HUDEP-2 (cell line): Measurements from ENCODE around the gene SERINC5.
A peak's percentile ranks its signal among the peaks of the same experiment; 100 is the strongest.
"Not testable (repeated sequence)": the region's sequence is repeated elsewhere in the genome, so short reads cannot be mapped to it uniquely, and the experiment has no call there.

Source experiments
- DNase-seq, 76 experiments: peaks; one replicate each; lab custom pipeline; 2025; ENCODE audit not compliant: unreplicated experiment in 76 of 76; lab: John Stamatoyannopoulos, UW

Gene SERINC5

GRCh38 chr5:80111376-80111990 is 144.4 kb downstream of the SERINC5 start:
- not testable (repeated sequence) for DNase-seq

DNA sequence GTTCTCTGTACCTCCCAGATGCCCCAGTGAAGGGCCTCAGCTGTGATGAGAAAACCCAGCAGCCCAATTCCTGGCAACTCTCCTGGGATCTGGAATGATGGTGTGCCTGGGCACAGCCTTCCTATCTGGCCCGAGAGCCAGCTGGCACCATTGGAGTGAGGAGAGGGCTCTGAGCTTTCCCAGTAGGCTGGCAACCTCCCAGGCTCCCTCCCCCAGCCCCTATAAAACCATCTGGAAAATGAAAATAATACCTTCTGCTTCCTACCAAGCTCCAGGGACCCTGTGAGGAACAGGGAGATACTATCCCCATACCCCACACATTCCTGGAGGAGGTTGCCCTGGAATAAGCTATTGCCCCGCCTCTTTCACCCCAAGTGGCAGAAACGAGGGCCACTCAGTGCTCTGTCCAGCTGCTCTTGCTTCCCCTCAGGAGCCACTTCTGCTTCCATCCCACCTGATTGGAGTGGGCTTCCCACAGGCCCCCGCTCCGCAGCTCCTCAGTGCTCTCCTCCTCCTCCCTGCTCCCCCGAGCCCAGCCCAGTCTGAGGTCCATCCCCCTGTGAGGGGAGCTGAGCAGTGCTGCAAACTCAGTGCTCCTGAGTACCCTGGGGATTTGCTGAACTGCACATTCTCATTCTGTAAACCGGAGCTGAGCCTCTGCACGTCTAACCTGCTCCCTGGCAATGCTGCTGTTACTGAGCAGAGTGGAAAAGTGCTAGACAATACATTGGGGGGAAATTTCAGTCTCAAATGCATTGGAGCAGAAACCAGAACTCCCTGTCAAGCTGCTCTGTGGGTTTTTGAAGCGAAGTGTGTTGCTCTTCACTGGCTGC is 146.0 kb downstream of the SERINC5 start:
- DNase-seq = no peak

- no peak for DNase-seq
These were observed 148.9 kb downstream of the SERINC5 start for GRCh38 chr5:80106916-80107315.

DNA sequence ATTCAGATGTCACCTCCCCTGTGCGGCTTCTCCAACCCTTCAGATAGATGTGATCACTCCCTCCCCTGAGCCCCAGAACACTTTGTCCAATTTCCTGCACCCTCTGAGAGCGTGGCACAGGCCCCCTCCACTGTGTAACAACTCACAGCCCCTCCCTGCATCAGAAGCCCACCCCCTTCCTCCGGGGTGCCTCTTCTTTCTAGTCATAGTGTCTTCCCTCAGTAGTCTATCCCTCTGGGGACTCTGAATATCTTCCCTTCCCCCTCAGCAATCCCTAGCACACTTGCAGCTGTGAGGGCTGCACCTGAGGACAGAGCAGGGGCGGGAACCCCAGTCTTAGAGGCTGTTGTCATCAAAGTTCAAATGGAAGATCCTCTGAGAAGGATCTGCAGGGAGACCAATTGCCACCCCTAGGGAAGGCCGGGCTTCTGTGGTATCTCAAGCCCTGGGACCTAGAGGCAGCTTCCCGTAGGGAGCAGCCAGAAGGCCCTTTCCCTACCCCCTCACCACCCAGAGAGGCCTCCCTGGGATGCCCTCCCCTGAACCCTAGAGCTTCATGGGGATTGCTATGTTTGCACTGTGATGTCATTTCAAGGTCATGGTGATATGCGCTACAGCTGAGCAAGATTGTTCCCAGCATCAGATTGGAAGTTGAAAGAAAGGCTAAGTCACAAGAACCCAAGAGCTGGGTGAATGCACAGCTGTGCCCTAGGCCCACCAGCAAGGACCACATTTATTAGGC is 150.0 kb downstream of the SERINC5 start:
- DNase-seq = no peak

GRCh38 chr5:80103371-80103770 is 152.5 kb downstream of the SERINC5 start:
- DNase-seq = no peak

DNA sequence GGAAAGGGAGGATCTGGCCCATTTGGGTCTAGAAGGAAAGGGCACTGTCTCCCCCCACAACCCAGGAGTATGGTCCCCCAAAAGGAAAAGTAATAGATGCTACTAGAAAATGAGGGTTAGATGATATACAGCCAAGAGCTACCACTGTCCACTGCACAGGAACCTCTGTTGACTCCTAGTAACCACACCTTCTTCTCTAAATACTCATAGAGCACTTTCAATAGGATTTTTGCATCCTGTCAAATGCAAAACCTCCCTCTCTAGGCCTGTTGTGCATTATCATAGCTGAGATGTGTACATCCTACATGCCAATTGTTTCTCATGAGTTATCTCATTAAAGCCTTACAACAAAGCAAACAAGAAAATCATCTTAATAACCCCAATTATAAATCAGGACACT is 153.9 kb downstream of the SERINC5 start:
- no peak for DNase-seq

GRCh38 chr5:80097451-80097850 is 158.4 kb downstream of the SERINC5 start:
- no peak for DNase-seq

- DNase-seq = no peak
These were observed 161.6 kb downstream of the SERINC5 start for GRCh38 chr5:80094236-80094738.

GRCh38 chr5:80093796-80094195 is 162.1 kb downstream of the SERINC5 start:
- no peak for DNase-seq

GRCh38 chr5:80092486-80093107 is 163.3 kb downstream of the SERINC5 start:
- DNase-seq = no peak

DNA sequence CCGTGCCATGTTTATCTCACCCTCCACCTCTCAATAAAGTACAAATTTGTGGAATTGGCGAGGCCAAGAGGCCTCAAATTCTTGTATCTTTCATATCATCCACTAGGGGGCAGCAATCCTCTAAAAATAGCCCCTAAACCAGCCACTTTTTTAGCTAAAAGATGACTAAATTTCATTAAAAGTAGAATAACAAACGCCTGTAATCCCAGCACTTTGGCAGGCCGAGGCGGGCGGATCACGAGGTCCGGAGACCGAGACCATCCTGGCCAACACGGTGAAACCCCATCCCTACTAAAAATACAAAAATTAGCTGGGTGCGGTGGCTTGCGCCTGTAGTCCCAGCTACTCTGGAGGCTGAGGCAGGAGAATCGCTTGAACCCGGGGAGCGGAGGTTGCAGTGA is 164.1 kb downstream of the SERINC5 start:
- peak in 31 of 76 experiments; percentile 2 to 59 (median 31) for DNase-seq

GRCh38 chr5:80090884-80091166 is 165.0 kb downstream of the SERINC5 start:
- DNase-seq = no peak

DNA sequence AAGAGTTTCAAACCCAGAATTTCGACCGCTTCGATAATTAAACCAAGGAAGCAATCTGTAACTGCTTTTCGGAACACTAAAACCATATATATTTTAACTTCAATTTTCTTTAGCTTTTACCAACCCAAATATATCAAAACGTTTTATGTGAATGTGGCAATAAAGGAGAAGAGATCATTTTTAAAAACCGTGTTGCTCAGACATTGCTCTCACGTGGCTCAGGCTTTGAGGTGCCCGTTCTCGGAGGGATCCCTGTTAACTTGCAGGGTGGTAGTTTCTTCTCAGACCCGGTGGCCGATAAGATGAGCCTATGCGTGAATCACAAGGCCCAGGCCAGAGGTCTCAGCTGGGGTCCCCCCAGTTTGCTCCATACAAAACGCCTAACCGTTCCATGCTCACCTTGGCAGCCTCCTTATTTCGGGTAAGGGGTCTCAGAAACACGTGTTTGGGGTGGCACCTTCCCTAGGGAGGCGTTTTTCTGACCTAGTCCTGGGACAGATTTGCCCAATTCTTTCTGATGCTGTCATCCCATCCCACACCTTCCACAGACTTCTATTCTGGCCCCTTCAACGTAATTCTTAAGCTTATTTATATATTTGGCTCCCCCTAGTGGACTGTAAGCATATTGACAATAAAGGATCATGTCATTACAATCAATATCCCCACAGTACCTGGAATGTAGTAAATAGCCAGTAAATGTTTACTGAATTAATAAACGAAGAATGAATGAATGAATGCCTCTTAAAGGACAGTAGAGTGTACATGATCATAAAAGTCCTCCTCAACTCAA is 172.6 kb downstream of the SERINC5 start:
- DNase-seq = peak in 42 of 76 experiments; percentile 4 to 70 (median 28)

DNA sequence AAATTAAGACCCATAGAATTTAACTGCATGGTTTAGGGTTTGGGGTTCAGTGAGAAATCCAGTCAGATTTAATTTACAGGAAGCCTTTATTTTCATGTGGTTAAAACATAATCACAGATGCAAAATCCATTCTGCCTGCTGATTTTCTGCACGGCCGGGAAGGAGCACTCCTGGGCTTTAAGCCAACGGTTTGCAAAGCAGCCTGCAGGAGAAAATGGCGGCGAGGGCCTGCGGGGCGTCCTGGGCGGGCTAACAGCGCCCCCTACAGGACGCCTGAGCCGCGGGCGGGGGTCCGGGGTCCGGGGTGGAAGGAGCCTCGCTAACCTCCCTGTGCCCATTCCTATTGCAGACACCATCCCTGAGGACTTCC is 173.1 kb downstream of the SERINC5 start:
- peak in 71 of 76 experiments; percentile 4 to 80 (median 60) for DNase-seq

DNA sequence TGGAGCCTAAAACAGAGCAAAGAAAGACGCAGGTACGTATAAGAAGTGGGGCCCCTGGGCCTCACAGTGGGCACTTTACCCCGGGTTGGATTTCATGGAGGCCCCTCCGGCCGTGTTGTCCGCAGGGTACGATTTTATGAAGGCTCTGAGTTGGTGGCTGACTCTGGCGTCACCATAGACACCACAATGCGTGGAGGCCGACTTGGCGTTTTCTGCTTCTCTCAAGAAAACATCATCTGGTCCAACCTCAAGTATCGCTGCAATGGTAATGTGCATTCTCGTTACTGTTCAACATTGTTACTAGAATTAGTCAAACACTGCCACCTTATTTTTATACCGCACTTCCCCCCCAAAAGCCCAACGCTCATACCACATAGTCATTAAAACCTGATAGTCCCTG is 173.6 kb downstream of the SERINC5 start:
- DNase-seq = no peak

DNA sequence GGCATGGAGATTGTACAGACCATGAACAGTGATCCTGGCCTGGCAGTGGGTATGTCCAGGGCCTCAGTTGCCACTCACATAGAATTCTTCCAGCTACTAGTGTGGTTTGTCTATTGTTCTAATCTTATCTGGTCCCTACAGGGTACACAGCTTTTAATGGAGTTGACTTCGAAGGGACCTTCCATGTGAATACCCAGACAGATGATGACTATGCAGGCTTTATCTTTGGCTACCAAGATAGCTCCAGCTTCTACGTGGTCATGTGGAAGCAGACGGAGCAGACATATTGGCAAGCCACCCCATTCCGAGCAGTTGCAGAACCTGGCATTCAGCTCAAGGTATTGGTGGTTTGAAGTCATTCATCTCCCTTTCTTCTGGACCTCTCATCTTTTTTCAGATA is 176.9 kb downstream of the SERINC5 start:
- peak in 67 of 76 experiments; percentile 13 to 86 (median 49) for DNase-seq

GRCh38 chr5:80077051-80077714 is 178.7 kb downstream of the SERINC5 start:
- DNase-seq = peak in 26 of 76 experiments; percentile 5 to 49 (median 14)

DNA sequence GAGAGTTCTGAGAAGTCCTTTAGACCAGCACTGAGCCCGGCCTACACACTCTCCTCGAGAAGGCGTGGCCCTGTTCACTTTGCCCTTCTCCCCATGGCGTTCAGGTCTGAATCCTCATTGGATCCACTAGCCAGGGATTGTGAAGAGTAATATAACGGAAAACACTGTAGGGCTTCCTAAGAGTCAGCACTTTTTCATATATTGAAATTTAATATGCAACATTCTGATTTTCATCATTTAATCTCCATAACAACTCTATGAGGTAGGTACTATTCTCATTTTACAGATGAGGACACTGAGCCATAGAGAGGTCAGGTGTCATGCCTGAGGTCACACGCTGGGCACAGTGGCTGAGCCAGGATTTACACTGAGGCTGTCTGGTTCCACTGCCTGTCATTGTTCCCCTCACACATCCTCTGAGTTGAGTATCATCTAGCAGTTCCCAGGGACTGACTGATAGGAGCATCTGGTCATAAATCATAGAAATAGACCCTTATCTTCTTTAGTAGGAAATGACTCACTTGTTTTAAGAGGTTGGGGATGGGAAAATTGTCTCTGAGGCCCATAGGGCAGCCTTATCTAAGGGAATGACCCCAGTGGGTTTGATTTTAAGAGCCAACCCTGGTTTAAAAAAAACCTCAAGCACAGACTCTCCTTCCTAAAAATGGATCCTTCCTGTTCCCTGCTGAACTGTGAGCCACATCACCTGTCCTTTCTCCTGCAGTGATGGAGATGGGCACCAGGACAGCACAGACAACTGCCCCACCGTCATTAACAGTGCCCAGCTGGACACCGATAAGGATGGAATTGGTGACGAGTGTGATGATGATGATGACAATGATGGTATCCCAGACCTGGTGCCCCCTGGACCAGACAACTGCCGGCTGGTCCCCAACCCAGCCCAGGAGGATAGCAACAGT is 179.5 kb downstream of the SERINC5 start:
- DNase-seq = peak in 2 of 76 experiments; percentile 8 to 18
